Right ventricle myocardium inferior (tissue), 1 donor: ENCODE measurements around the gene RNF182. TPM values are rescaled to one million over a fixed set of nuclear protein-coding genes. Genes with fewer than 3 reads are reported as not detected.
"Not testable (repeated sequence)": the region's sequence is repeated elsewhere in the genome, so short reads cannot be mapped to it uniquely, and the experiment has no call there.

ENCODE experiments used
- ATAC-seq: fragments of 200-7000 bp; cut with Tn5 transposase; one replicate; pipeline ENCODE4 v1.9.1; 2020; ENCODE audit warnings: mild to moderate bottlenecking, moderate library complexity
- DNase-seq: peaks from one replicate; pipeline ENCODE4 v3.0.0; 2021; ENCODE audit errors: missing footprints
- intact Hi-C: fragments of 100-400 bp; cut with DNase I; formaldehyde crosslinking; loops from one replicate; pipeline ENCODE4 v1.11.0; 2022
- total RNA-seq: library from RNA; stranded (reverse); fragmentation: NEBNext Ultra II Directional; extraction: Animal tissue kit (Norgen Biotek cat#: 25700); gene quantifications from one replicate; pipeline ENCODE4 v1.2.1, GENCODE V29; 2021
- donor health status: DM: no; HTN: yes; CAD: no; lungs with severe emphysema.

RNF182 gene
- total RNA-seq, 1 donor from 2014 or later = not detected

DNA sequence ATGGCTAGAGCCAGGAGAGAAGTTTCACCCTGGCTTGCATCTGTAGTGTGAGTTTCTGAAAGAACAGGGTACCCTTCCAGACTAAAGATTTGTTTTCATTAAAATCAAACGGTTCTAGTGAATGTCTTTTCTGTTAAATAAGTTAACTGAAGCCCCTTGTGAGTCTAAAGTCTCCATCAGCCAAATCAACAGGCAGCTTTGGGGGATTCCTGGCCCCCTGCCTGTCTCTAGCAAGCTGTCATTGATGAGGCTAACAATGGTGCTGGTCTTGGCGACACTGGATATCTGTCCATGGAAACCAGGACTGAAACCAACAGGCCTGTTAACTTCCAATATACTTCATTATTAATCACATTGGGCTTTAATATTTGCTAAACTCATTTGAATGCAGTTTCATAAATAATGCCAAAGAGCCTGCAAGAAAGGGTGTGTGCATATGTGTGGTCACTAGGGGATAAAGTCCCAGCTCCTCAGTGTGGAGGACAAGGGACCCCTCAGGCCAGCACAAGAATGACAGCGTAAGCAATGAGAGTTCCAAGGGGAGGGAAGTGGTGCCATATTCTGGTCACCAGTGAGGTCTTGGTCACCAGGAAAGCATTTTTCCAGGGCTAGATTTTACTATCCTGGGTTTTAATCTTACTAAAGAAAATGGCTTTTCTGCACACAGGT lies 9.1 kb upstream of the RNF182 start:
- intact Hi-C loops = no loop called here
- DNase-seq = no peak

GRCh38 chr6:13916230-13916944 lies 8.4 kb upstream of the RNF182 start:
- intact Hi-C loops = no loop called here
- no peak for ATAC-seq
- no peak for DNase-seq

More for the DNA sequence above, 9.1 kb upstream of the RNF182 start:
- no peak for ATAC-seq

DNA sequence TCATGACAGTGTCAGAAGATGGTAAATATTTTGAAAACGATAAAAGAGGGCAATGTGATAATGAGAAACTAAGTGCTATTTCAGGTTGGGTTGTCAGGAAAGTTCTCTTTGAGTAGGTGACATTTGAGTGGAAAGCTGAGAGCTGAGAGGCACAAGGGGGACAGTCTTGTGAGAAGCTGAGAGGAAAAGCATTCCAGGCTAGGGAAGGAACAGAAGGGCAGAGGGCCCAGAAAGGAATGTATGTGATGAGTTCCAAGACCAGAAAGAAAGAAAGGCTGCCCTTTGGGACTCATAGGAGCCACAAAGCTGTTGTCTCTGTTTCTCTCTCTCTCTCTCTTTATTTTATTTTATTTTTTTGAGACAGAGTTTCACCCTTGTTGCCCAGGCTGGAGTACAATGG lies 7.6 kb upstream of the RNF182 start:
- intact Hi-C loops = no loop called here
- no peak for DNase-seq
- ATAC-seq = no peak

DNA sequence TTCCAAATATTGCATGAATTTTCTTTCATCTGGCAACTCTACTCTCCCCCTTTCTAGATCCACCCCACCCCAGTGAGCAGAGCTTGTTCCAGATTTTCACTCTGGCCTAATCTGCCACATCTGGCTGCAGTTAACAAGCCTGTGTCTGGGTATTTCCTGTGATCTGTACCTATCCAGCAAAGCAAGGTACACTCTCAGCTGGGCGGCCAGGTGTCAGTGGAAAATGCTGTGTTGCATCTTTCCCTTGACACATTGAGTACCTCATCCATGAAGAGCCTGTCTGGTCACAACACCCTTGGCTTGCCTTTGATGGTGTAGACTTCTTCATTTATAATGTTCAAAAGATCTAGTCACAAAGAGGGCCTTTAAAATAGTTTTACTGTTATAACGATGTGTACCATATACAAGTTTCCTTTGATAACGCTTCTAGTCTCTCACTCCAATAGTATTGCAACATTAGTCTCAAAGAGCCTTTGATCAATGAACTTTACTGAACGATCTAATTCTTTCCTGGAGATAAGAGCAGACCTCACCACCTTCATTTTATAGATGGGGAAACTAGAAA lies 6.0 kb upstream of the RNF182 start:
- intact Hi-C loops = no loop called here
- no peak for ATAC-seq
- DNase-seq = no peak

- ATAC-seq (no peak), DNase-seq (no peak)
- intact Hi-C loops = no loop called here
Observed at GRCh38 chr6:13919861-13920260, 4.9 kb upstream of the RNF182 start.

GRCh38 chr6:13920552-13920951 lies 4.2 kb upstream of the RNF182 start:
- no peak for ATAC-seq
- intact Hi-C loops = no loop called here
- no peak for DNase-seq

- intact Hi-C loops = no loop called here
- ATAC-seq = no peak
- no peak for DNase-seq
Observed at GRCh38 chr6:13922750-13923149, 2.0 kb upstream of the RNF182 start.

DNA sequence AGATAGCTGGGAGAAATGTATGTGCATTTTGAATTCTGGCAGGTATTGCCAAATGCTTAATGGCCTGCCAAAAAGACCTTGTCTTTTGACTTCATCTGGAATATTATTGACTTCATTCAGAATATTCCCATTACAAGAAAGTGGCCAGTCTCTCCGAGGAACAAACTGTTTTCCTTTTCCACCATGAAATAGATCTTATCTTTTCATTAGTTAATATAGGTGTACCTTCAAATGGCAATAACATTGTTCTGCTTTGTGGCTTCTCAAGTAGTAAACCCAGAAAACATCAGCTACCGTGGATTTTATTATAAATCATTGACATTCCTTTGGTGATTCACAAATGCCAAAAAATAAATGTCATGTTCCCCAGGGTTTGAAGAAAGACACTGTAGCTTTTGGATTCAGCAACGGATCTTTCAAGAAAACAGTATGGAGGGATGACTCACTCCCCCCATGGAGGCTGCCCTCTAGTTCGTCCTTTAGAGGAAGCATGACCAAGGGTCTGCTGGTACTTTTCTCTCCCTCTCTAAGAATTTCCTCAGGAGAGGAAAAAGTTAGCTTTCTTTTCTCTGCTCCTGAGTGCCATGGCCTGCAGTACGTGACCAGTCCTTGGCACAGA lies 1.1 kb upstream of the RNF182 start:
- ATAC-seq (no peak), DNase-seq (no peak)
- intact Hi-C loops = no loop called here

DNA sequence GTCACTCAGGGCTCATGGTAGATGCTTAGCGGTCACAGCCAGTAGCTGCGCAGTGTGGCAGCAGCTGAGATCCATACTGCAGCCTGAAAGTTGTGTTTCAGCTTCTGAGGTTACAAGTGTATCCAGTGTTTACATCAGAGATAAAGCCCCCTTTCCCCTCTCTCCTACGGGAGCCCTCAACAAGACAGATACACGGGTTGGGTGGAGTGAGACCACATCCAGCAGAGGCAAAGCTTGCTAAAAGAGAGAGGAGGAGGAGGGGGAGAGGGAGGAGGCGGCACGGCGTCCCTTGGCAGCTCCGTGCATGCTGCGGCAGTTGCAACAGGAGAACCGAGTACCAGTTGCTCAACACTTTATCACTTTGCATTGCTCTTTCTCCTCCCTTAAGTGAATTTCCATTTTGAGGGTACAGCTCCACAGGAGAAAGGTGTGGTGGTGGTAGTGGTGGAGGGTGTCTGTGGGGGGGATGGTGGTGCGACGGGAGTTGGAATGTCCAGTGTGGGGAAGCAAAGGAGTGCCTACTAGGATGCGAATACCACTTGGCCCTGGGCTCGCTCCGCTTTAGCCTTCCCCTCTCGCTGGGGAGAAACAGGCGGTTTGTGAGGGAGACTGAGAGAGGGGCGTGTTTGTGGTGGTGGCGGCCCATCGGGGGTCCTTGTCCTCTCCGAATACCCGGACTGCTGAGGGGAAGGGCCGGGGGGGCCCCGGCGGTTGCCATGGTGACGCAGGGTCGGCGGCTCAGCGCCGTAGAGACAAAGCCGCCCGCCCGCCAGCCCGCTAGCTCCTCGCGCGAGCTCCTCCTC lies 405 bp upstream of the RNF182 start:
- intact Hi-C loops = no loop called here
- ATAC-seq (peak; percentile 48), DNase-seq (no peak)

- DNase-seq (no peak), ATAC-seq (no peak)
- intact Hi-C loops = no loop called here
Observed at GRCh38 chr6:13926378-13926777, 1.6 kb downstream of the RNF182 start.

DNA sequence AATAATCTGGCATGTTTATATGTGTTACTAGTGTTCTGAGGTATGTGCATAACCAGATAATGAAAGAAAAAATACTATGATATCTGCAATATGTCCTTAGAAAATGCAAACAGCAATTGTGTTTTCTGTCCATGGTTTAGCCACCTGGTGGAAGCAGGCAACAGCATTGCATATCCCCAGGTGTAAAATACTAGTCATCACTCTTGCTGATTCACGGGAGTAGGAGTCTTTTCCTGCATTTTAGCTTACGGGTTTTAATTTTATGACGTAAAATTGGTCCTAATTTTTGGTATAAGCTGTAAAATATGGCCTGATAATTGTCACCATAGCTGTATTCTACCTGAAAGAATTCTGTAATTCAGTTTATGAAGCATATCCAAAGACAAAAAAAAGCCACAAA lies 2.5 kb downstream of the RNF182 start:
- DNase-seq = no peak
- ATAC-seq = no peak
- intact Hi-C loops = no loop called here

DNA sequence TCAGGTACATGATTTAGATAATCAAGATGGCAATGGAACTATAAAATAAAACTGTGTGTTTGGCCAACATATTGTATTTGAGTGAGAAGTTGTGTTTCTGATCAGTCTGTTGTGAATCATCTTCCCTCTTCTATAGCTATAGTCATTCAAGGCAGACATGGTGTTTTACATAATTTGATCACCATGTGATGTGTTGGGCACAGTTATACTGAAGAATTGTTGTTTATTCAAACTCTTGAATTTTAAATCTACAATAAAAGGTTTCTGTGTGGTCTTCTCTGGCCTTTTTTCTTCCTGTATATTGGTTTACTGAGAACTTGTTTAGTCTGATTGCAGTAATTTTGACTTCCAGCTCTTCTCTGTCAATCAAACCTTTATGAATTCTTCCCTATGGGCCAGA lies 4.4 kb downstream of the RNF182 start:
- ATAC-seq = no peak
- intact Hi-C loops = no loop called here
- no peak for DNase-seq

- intact Hi-C loops = no loop called here
- DNase-seq (no peak), ATAC-seq (no peak)
Observed at GRCh38 chr6:13931797-13932402, 7.1 kb downstream of the RNF182 start.

DNA sequence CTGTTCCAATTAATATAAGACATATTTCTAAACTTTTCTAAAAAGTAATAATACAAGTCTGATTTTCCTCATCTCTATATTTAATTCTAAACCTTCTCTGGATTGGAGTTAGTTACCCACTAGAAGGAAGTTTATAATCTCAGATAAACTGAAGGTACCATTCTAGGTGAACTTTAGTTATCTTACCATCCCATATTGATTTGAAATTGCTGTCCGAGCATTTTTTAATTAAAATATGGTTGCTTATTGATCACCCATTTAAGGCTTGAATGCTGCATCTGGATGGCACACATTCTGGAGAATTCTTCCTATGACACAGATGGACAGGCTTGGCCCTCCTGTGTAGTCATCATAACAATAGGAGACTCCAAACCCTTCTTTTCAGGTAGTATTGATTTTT lies 8.0 kb downstream of the RNF182 start:
- intact Hi-C loops = no loop called here
- ATAC-seq = no peak
- DNase-seq = no peak

- DNase-seq = no peak
- intact Hi-C loops = no loop called here
Observed at GRCh38 chr6:13934721-13935120, 10.0 kb downstream of the RNF182 start.

DNA sequence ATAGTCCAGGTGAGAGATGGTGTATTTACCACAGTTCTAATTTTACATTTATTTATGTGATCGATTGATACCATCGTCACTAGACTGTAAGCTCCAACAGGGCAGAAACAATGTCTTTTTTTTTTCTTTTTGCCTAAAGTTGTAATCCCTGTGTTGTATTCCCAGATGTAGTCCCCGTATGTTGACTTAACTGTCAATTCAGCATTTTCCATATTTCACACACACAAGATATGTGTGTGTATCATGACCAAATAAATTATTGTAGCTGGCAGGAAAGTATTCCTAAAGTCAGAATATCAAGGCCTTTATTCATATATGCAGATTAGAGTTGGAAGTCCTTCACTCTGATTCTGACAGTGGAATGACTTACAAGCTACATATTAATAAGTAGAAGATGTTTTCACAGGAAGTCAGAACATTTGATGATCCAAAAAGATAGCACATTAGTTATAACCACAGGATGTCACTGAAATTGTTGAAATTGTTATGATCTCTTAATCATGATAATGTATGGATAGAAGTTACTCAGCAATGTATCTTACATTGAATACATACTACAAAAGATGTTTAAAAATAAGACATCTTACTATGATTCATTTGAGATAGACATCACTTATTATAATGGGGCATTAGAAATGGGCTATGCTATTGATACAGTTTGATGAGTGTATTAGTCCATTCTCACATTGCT lies 10.6 kb downstream of the RNF182 start:
- intact Hi-C loops = no loop called here
- DNase-seq = no peak

More at GRCh38 chr6:13934721-13935120, 10.0 kb downstream of the RNF182 start:
- no peak for ATAC-seq

GRCh38 chr6:13935881-13936261 lies 11.1 kb downstream of the RNF182 start:
- intact Hi-C loops, ATAC-seq: not testable (repeated sequence)

More for the DNA sequence above, 10.6 kb downstream of the RNF182 start:
- no peak for ATAC-seq

DNA sequence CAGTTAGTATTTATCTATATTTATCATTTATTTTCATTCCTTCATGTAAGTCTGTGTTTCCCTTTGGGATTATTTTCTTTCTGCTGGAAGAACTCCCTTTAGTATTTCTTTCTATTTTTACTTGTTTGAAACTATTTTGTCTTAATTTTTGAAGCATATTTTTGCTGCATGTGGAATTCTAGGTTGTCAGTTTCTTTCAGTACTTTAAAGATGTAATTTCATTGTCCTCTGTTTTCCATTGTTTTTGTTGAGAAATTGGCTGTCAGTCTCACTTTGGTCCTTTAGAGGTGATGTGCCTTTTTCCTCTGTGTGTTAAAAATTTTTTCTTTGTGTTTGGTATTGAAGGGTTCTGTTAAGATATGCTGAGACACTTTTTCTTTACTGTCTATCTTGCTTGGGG lies 17.1 kb downstream of the RNF182 start:
- intact Hi-C loops = no loop called here
- ATAC-seq (no peak), DNase-seq (no peak)

More at GRCh38 chr6:13935881-13936261, 11.1 kb downstream of the RNF182 start:
- not testable (repeated sequence) for DNase-seq
